HG02610 (cell line): ENCODE measurements around the gene ATP9B.
A peak's percentile ranks its signal among the peaks of the same experiment; 100 is the strongest.
"Not testable (repeated sequence)": the region's sequence is repeated elsewhere in the genome, so short reads cannot be mapped to it uniquely, and the experiment has no call there.

ENCODE experiments used
- ATAC-seq: cut with Tn5 transposase; IDR thresholded peaks from one replicate; pipeline ENCODE4 v1.9.1; 2021; ENCODE audit warnings: mild to moderate bottlenecking, moderate library complexity; ENCODE audit not compliant: unreplicated experiment

ATP9B gene

DNA sequence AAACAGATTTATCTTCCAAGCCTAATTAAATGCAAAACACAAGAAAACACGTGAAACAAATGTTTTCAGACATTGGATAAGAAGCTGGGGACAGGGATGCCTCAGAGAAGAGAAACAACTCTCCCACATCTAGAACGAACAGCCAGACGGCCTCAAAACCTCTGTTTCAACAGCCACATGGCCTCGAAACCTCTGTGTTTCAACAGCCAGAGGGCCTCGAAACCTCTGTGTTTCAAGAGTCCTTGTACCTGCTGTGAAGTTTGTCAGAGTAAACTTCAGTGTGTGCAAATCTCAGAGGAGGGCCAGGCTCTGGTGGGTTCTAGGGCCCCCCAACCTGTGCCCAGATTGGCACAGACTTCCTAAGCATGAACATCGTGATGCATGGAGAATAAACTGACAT, 283.2 kb downstream of the ATP9B start:
- no peak for ATAC-seq

GRCh38 chr18:79353267-79353666, 284.1 kb downstream of the ATP9B start:
- no peak for ATAC-seq

GRCh38 chr18:79354350-79354749, 285.2 kb downstream of the ATP9B start:
- no peak for ATAC-seq

GRCh38 chr18:79355433-79356335, 286.5 kb downstream of the ATP9B start:
- no peak for ATAC-seq

- peak; percentile 90 for ATAC-seq
Measured at GRCh38 chr18:79356435-79356834, 287.2 kb downstream of the ATP9B start.

- no peak for ATAC-seq
Measured at GRCh38 chr18:79360933-79361332, 291.7 kb downstream of the ATP9B start.

GRCh38 chr18:79361766-79362522, 292.8 kb downstream of the ATP9B start:
- ATAC-seq: no peak

DNA sequence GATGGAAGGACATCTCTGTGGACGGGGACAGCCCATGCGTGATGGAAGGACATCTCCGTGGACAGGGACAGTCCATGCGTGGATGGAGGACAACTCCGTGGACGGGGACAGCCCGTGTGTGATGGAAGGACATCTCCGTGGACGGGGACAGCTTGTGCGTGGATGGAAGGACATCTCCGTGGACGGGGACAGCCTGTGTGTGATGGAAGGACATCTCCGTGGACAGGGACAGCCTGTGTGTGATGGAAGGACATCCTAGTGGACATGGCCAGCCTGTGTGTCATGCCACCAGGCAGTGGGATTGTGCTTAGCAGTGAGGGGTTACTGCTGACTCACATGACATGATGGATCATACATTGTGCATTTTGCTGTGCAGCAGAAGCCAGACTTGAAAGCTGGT, 296.5 kb downstream of the ATP9B start:
- ATAC-seq: no peak

DNA sequence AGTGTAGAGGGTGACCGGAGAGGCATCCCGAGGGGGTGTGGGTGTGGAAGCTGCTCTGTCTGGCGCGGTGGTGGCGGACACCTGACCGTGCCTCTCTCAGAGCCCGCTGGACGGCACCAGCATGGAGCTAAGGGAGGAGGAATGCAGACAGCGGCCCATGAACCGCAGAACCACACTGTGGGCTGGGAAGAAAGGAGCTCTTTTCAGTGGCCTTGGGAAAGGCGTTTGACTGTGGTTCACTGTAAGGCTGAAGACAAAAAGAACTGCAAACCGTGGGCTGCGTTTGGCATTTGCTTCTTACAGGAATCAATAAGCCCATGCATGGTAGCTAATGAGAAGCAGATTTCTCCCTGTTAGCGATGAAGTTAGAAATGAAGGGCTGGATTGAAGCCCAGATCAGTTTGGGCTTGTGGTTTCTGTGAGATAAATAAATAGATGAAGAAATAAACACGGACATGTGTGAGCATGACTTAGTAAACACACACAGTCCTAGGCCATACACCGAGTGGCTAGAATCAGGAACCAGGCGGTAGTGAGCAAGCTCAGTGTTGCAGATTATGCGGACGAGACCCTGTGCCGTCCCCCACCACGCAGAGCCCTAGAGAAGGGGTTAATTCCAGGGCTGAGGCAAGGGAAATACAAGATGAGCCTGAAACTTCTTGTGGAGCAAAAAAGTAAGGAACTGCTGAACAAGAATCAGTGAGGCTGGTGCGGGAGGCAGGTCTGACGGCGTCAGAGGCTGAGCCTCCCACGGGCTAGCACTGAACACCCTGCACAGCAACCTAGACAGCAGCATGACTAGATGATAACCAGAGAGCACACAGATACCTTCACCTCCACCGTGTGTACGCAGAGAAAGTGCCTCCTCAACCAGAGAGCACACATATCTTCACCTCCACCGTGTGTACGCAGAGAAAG, 297.2 kb downstream of the ATP9B start:
- ATAC-seq: no peak

DNA sequence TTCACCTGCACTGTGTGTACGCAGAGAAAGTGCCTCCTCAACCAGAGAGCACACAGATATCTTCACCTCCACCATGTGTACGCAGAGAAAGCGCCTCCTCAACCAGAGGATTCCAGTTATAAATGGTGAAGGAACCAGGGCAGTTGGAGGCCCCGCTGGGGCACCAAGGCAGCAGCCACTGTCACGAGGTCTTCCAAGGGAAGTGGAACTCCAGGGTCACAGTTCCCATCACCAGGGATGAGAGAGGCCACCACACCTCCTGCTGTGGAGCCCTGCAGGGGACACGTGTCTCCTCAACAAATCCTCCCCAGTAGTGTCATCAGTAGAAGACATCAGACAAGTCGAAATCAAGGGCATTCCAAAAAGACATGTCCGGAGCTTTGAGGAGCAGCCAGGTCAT, 298.3 kb downstream of the ATP9B start:
- no peak for ATAC-seq

GRCh38 chr18:79367989-79368388, 298.8 kb downstream of the ATP9B start:
- ATAC-seq: no peak

DNA sequence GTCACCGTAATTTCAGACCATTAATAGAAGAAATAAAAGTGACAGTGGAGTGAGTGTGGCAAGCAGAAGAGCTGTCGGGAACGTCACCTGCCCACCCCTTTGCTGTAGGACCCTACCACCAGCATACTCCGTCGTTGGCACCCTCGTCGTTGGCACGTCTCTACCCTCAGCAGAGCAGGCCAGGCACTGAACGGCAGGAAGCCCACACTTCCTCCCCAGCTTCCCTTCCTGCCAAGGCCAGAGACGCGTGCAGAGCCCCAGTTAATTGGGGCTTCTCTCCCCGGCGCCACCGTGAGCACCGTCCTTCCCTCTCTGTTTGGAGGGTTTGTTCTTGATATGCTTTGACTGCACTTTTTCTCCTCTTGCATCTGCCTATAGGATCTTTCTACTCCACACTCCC, 299.5 kb downstream of the ATP9B start:
- no peak for ATAC-seq

- peak; percentile 67 for ATAC-seq
Measured at GRCh38 chr18:79371561-79372121, 302.4 kb downstream of the ATP9B start.

DNA sequence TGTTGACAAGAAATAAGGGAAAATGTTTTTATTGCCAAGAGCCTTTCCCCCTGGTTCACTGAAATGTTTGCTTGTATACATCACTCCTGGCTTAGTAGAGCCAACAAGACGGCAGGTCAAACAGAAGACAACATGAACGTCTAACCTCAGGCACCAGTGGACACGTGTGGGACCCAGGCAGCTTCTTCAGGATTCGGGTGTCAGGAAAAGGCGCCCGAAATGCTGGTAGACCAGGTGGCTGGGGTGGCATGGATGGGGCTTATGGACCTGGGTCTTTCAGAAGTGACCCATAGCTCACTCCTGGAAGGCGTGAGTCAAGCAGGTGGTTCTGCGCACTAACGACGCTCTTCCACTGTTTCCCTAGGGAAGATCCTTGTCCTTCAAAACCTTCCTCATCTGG, 303.3 kb downstream of the ATP9B start:
- ATAC-seq: no peak

GRCh38 chr18:79372991-79373390, 303.8 kb downstream of the ATP9B start:
- no peak for ATAC-seq

DNA sequence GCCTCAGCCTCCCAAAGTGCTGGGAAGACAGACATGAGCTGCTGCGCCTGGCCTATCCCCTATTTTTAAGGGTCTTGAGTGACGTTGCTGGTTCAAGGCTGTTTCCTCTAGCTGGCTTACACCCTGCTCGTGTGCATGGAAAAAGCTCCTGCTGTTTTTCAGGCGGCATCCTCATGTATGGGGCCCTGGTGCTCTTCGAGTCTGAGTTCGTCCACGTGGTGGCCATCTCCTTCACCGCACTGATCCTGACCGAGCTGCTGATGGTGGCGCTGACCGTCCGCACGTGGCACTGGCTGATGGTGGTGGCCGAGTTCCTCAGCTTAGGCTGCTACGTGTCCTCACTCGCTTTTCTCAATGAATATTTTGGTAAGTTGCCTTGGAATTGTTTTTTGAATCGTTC, 304.5 kb downstream of the ATP9B start:
- ATAC-seq: no peak

- peak; percentile 69 for ATAC-seq
Measured at GRCh38 chr18:79374408-79375171, 305.4 kb downstream of the ATP9B start.

DNA sequence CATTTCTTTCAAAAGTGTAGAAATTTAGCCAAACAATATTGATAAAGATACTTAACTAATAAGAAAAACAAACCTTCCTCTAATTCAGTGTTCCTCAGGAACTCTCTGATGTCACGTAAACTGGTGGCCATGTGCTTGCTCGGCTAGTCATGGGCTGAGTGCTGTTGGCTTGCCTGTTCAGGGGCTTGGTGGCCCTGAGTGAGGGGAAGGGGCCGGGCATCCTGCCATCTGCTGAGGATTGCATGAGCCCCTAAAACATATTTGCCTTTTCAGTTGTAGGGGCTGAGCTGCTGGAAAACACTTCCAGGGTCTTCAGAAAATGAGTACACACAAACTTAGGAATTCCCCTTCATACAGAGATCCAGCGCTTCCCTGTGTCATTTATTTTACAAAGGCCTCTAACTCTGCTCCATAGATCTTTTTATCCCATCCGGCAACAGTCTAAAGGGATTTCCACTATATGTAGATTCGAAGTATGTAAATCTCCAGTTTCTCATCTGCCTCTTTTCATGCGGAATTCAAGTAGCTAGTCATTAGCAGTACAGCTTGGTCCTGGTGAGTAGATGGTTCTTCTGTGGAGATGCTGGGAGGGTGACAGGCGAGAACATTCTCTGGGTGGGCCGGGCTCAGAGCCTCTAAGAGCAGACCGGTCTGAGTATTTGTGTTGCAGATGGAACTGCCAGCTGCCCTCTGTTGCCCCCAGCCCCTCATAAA, 306.4 kb downstream of the ATP9B start:
- ATAC-seq: no peak

DNA sequence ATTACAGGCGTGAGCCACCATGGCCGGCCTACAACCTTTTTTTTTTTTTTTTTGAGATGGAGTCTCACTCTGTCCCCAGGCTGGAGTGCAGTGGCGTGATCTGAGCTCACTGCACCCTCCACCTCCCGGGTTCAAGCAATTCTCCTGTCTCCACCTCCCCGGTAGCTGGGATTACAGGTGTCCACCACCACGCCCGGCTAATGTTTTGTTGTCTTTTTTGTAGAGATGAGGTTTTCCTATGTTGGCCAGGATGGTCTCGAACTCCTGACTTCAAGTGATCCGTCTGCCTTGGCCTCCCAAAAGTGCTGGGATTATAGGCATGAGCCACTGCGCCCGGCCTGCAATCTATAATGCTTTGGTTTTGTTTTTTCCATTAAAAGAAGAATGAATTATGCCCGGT, 307.5 kb downstream of the ATP9B start:
- not testable (repeated sequence) for ATAC-seq
